ENCODE data around the gene VAX1.

The VAX1 gene

GRCh38 chr10:117162093-117163060, 24.3 kb upstream of the VAX1 start:
- Histone ChIP-seq H3K27ac (ENCODE audit: low read depth, low read length) (no peak overlapping the region), H3K36me3 (ENCODE audit: control insufficient read depth, insufficient read depth, low read length) (no peaks in the 10 kb centered on the region), H4K5ac (ENCODE audit: low read length) (no peak overlapping the region), H3K56ac (ENCODE audit: low read length) (peak overlapping the region; percentile 69), H3K4me3 (ENCODE audit: low read length) (no peak overlapping the region), H3K27me3 (ENCODE audit: insufficient read depth, low read length, poor library complexity) (peaks cover 67% of the 10 kb centered on the region), H2BK15ac (replicated peaks; ENCODE audit: low read depth) (no peak overlapping the region), H2BK5ac (ENCODE audit: low read length) (no peak overlapping the region), H3K4me1 (ENCODE audit: control insufficient read depth, low read depth, low read length) (peaks cover 5% of the 10 kb centered on the region), H4K8ac (ENCODE audit: low read depth, low read length) (no peak overlapping the region), H3K79me2 (ENCODE audit: control insufficient read depth, insufficient read depth, low read length) (no peaks in the 10 kb centered on the region), H3K18ac (ENCODE audit: low read length) (peak overlapping the region; percentile 92), H3K4me2 (ENCODE audit: low read length) (peak overlapping the region; percentile 43), H2BK120ac (ENCODE audit: low read depth, low read length) (peak overlapping the region; percentile 54), H3K9ac (ENCODE audit: low read length) (no peak overlapping the region), H3K23ac (ENCODE audit: low read length) (peak overlapping the region; percentile 33), H2AK5ac (ENCODE audit: low read length) (no peak overlapping the region), H3K4ac (ENCODE audit: low read depth, low read length) (no peak overlapping the region), H3K79me1 (ENCODE audit: low read length) (no peaks in the 10 kb centered on the region)
- DNase-seq, result peak; percentile 64
- no CpG with 5 or more reads among the region's 39 CpGs for WGBS (ENCODE audit: extremely low coverage, insufficient coverage, low lambda C conversion rate)

- Histone ChIP-seq H2AK5ac (ENCODE audit: low read length) (no peak overlapping the region), H4K5ac (ENCODE audit: low read length) (no peak overlapping the region), H3K27me3 (ENCODE audit: insufficient read depth, low read length, poor library complexity) (peaks cover 64% of the 10 kb centered on the region), H3K36me3 (ENCODE audit: control insufficient read depth, insufficient read depth, low read length) (no peaks in the 10 kb centered on the region), H3K4ac (ENCODE audit: low read depth, low read length) (no peak overlapping the region), H3K56ac (ENCODE audit: low read length) (no peak overlapping the region), H3K18ac (ENCODE audit: low read length) (no peak overlapping the region), H3K79me2 (ENCODE audit: control insufficient read depth, insufficient read depth, low read length) (no peaks in the 10 kb centered on the region), H2BK5ac (ENCODE audit: low read length) (no peak overlapping the region), H3K23ac (ENCODE audit: low read length) (no peak overlapping the region), H3K4me3 (ENCODE audit: low read length) (no peak overlapping the region), H2BK120ac (ENCODE audit: low read depth, low read length) (no peak overlapping the region), H3K9ac (ENCODE audit: low read length) (no peak overlapping the region), H4K8ac (ENCODE audit: low read depth, low read length) (no peak overlapping the region), H3K4me1 (ENCODE audit: control insufficient read depth, low read depth, low read length) (peaks cover 5% of the 10 kb centered on the region), H3K4me2 (ENCODE audit: low read length) (no peak overlapping the region), H3K79me1 (ENCODE audit: low read length) (no peaks in the 10 kb centered on the region), H3K27ac (ENCODE audit: low read depth, low read length) (no peak overlapping the region), H2BK15ac (replicated peaks; ENCODE audit: low read depth) (no peak overlapping the region)
- WGBS (ENCODE audit: extremely low coverage, insufficient coverage, low lambda C conversion rate), result no CpG with 5 or more reads among the region's 6 CpGs
- DNase-seq, result no peak
Measured at GRCh38 chr10:117161386-117162033, 23.4 kb upstream of the VAX1 start.

GRCh38 chr10:117160567-117160966, 22.5 kb upstream of the VAX1 start:
- Histone ChIP-seq H4K5ac (ENCODE audit: low read length) (no peak overlapping the region), H3K4me3 (ENCODE audit: low read length) (no peak overlapping the region), H3K4me2 (ENCODE audit: low read length) (no peak overlapping the region), H3K56ac (ENCODE audit: low read length) (no peak overlapping the region), H3K9ac (ENCODE audit: low read length) (no peak overlapping the region), H3K27me3 (ENCODE audit: insufficient read depth, low read length, poor library complexity) (peaks cover 60% of the 10 kb centered on the region), H3K4me1 (ENCODE audit: control insufficient read depth, low read depth, low read length) (peaks cover 5% of the 10 kb centered on the region), H3K4ac (ENCODE audit: low read depth, low read length) (no peak overlapping the region), H3K79me2 (ENCODE audit: control insufficient read depth, insufficient read depth, low read length) (no peaks in the 10 kb centered on the region), H2BK5ac (ENCODE audit: low read length) (no peak overlapping the region), H3K18ac (ENCODE audit: low read length) (no peak overlapping the region), H4K8ac (ENCODE audit: low read depth, low read length) (no peak overlapping the region), H3K23ac (ENCODE audit: low read length) (no peak overlapping the region), H3K27ac (ENCODE audit: low read depth, low read length) (no peak overlapping the region), H2BK15ac (replicated peaks; ENCODE audit: low read depth) (no peak overlapping the region), H3K79me1 (ENCODE audit: low read length) (no peaks in the 10 kb centered on the region), H2BK120ac (ENCODE audit: low read depth, low read length) (no peak overlapping the region), H2AK5ac (ENCODE audit: low read length) (no peak overlapping the region), H3K36me3 (ENCODE audit: control insufficient read depth, insufficient read depth, low read length) (no peaks in the 10 kb centered on the region)
- no CpG with 5 or more reads among the region's 5 CpGs for WGBS (ENCODE audit: extremely low coverage, insufficient coverage, low lambda C conversion rate)
- DNase-seq, result no peak

- no peaks in the 10 kb centered on the region for H3K36me3 ChIP-seq (ENCODE audit: control insufficient read depth, insufficient read depth, low read length)
- peak overlapping the region; percentile 13 for H3K4me2 ChIP-seq (ENCODE audit: low read length)
- H3K23ac ChIP-seq (ENCODE audit: low read length), result no peak overlapping the region
- H2AK5ac ChIP-seq (ENCODE audit: low read length), result no peak overlapping the region
- H3K27ac ChIP-seq (ENCODE audit: low read depth, low read length), result no peak overlapping the region
- peaks cover 51% of the 10 kb centered on the region for H3K27me3 ChIP-seq (ENCODE audit: insufficient read depth, low read length, poor library complexity)
- no peak overlapping the region for H2BK15ac ChIP-seq (replicated peaks; ENCODE audit: low read depth)
- DNase-seq, result peak; percentile 90
- H3K9ac ChIP-seq (ENCODE audit: low read length), result no peak overlapping the region
- H3K4me1 ChIP-seq (ENCODE audit: control insufficient read depth, low read depth, low read length), result peaks cover 5% of the 10 kb centered on the region
- no peak overlapping the region for H3K4ac ChIP-seq (ENCODE audit: low read depth, low read length)
- no peak overlapping the region for H4K5ac ChIP-seq (ENCODE audit: low read length)
- no peaks in the 10 kb centered on the region for H3K79me2 ChIP-seq (ENCODE audit: control insufficient read depth, insufficient read depth, low read length)
- H3K4me3 ChIP-seq (ENCODE audit: low read length), result no peak overlapping the region
- H2BK120ac ChIP-seq (ENCODE audit: low read depth, low read length), result no peak overlapping the region
- H2BK5ac ChIP-seq (ENCODE audit: low read length), result no peak overlapping the region
- H3K18ac ChIP-seq (ENCODE audit: low read length), result no peak overlapping the region
- peak overlapping the region; percentile 20 for H3K56ac ChIP-seq (ENCODE audit: low read length)
- H3K79me1 ChIP-seq (ENCODE audit: low read length), result no peaks in the 10 kb centered on the region
- H4K8ac ChIP-seq (ENCODE audit: low read depth, low read length), result no peak overlapping the region
- WGBS (ENCODE audit: extremely low coverage, insufficient coverage, low lambda C conversion rate), result no CpG with 5 or more reads among the region's 6 CpGs
Measured at GRCh38 chr10:117159390-117159789, 21.3 kb upstream of the VAX1 start.

GRCh38 chr10:117158297-117158696, 20.2 kb upstream of the VAX1 start:
- no peak overlapping the region for H2AK5ac ChIP-seq (ENCODE audit: low read length)
- H3K9ac ChIP-seq (ENCODE audit: low read length), result no peak overlapping the region
- H3K36me3 ChIP-seq (ENCODE audit: control insufficient read depth, insufficient read depth, low read length), result no peaks in the 10 kb centered on the region
- H4K8ac ChIP-seq (ENCODE audit: low read depth, low read length), result no peak overlapping the region
- no peak overlapping the region for H3K23ac ChIP-seq (ENCODE audit: low read length)
- H3K4ac ChIP-seq (ENCODE audit: low read depth, low read length), result no peak overlapping the region
- H2BK5ac ChIP-seq (ENCODE audit: low read length), result no peak overlapping the region
- peaks cover 5% of the 10 kb centered on the region for H3K4me1 ChIP-seq (ENCODE audit: control insufficient read depth, low read depth, low read length)
- H3K27me3 ChIP-seq (ENCODE audit: insufficient read depth, low read length, poor library complexity), result peaks cover 44% of the 10 kb centered on the region
- H3K79me2 ChIP-seq (ENCODE audit: control insufficient read depth, insufficient read depth, low read length), result no peaks in the 10 kb centered on the region
- H3K18ac ChIP-seq (ENCODE audit: low read length), result no peak overlapping the region
- no peak overlapping the region for H3K27ac ChIP-seq (ENCODE audit: low read depth, low read length)
- no peak overlapping the region for H2BK120ac ChIP-seq (ENCODE audit: low read depth, low read length)
- H3K4me3 ChIP-seq (ENCODE audit: low read length), result no peak overlapping the region
- H3K79me1 ChIP-seq (ENCODE audit: low read length), result no peaks in the 10 kb centered on the region
- no peak overlapping the region for H4K5ac ChIP-seq (ENCODE audit: low read length)
- no peak overlapping the region for H3K4me2 ChIP-seq (ENCODE audit: low read length)
- DNase-seq, result no peak
- H3K56ac ChIP-seq (ENCODE audit: low read length), result no peak overlapping the region
- no peak overlapping the region for H2BK15ac ChIP-seq (replicated peaks; ENCODE audit: low read depth)
- WGBS (ENCODE audit: extremely low coverage, insufficient coverage, low lambda C conversion rate), result no CpG with 5 or more reads among the region's 2 CpGs

Measured in mesendoderm (in vitro differentiated cells).